Measurements from ENCODE around the gene PCMTD2.
A peak's percentile ranks its signal among the peaks of the same experiment; 100 is the strongest.

PCMTD2 gene

DNA sequence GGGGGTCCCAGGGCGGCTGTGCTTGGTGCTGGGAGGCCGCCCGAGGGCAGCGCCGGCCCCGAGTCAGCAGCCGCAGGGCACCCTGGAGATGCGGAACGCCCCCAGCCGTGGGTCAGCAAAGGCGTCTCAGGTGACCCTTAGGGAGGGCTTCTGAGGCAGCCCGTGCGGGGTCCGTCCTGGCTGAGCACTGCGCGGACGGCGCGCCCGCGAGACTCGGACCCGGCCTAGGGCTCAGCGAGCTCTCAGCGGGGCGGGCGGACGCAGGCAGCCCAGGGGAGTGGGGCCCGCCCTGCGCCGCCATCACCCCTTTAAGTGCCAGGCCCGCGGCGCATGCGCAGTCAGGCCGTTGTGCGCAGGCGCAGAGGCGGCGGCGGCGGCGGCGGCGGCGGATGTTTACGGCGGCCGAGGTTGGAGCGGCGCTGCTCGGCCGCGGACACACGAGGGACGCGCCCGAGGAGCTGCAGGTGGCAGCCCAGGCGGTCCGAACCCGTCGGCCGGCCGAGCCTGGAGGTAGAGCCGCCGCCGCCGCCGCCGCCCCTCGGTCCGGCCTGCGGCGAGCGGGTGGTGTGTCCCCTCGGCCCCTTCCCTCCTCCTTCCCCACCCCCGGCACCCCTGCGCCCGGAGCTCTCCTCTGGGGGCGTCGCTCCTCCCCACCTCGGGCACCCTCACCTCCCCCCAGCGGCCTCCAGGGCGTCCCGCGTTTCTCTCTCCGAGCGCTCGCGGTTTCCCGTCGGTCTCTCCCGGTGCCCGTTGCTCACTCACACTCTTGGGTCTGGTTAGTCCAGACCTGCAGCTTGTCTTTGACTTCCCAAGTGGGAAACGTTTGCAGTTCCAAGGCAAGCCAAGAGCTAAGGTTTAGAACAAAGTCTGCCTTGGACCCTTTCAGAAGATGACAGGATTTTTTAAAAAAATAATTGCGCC lies at the start of gene PCMTD2:
Gene PCMTD2 (plus strand): TSS at position 388 of the 921 bp plus-strand sequence. CDS start 4,218 bp downstream, outside the sequence.
- FAIRE-seq (no peak), DNase-seq (ENCODE audit: insufficient read length, low spot score) (peak; percentile 92)
- TF ChIP-seq POLR2A (IDR thresholded peaks at IDR 0.05; ENCODE audit: low read depth, low read length): peak; percentile 86

- FAIRE-seq: no peak
- TF ChIP-seq POLR2A (IDR thresholded peaks at IDR 0.05; ENCODE audit: low read depth, low read length): no peak
- no peak for DNase-seq (ENCODE audit: insufficient read length, low spot score)
These were observed 48.9 kb upstream of the PCMTD2 start for GRCh38 chr20:64206614-64207013.

DNA sequence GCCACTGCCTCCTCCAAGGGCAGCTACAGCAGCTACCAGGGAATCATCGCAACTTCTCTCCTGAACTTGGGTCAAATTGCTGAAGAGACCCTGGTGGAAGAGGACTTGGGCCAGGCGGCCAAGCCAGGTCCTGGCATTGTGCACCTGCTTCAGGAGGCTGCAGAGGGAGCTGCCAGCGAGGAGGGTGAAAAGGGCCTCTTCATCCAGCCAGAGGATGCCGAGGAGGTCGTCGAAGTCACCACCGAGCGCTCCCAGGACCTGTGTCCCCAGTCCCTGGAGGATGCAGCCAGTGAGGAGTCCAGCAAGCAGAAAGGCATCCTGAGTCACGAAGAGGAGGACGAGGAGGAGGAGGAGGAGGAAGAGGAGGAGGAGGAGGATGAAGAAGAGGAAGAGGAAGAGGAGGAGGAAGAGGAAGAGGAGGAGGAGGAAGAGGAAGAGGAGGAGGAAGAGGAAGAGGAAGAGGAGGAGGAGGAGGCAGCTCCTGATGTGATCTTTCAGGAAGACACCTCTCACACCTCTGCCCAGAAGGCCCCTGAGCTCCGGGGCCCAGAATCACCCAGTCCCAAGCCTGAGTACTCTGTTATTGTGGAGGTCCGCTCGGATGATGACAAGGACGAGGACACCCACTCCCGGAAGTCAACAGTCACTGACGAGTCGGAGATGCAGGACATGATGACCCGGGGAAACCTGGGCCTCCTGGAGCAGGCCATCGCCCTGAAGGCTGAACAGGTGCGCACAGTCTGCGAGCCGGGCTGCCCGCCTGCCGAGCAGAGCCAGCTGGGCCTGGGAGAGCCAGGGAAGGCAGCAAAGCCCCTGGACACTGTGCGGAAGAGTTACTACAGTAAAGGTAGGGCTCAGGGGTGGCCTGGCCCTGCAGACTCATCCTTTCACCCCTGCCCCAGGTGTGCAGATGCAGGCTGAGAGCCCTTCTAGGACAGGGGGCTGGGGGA lies 47.6 kb upstream of the PCMTD2 start:
- no peak for FAIRE-seq
- no peak for TF ChIP-seq POLR2A (IDR thresholded peaks at IDR 0.05; ENCODE audit: low read depth, low read length)

DNA sequence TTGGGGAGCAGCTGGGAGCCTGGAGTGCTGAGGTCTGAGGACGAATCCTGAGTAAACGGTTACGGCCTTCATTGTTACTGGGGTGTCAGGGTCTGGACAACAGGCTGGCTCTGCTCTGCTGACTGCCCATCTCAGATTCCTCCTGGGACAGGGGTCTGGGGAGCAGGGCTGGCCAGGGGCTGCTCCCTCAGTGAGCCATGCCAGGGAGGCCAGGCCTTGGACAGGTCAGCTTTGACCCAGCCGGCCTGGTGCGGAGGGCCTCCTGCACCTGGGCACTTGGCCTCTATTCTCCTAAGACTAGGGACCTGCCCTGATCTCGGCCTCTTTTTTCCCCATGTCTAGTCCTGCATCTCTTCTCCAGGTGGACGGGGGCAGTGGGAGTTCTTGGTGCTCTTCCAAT lies 46.4 kb upstream of the PCMTD2 start:
- TF ChIP-seq POLR2A (IDR thresholded peaks at IDR 0.05; ENCODE audit: low read depth, low read length): no peak
- DNase-seq (ENCODE audit: insufficient read length, low spot score) (no peak), FAIRE-seq (no peak)

More for the DNA sequence above, 47.6 kb upstream of the PCMTD2 start:
- DNase-seq (ENCODE audit: insufficient read length, low spot score): no peak

GRCh38 chr20:64210656-64211369 lies 44.7 kb upstream of the PCMTD2 start:
- no peak for DNase-seq (ENCODE audit: insufficient read length, low spot score)
- FAIRE-seq: no peak
- TF ChIP-seq POLR2A (IDR thresholded peaks at IDR 0.05; ENCODE audit: low read depth, low read length): no peak

DNA sequence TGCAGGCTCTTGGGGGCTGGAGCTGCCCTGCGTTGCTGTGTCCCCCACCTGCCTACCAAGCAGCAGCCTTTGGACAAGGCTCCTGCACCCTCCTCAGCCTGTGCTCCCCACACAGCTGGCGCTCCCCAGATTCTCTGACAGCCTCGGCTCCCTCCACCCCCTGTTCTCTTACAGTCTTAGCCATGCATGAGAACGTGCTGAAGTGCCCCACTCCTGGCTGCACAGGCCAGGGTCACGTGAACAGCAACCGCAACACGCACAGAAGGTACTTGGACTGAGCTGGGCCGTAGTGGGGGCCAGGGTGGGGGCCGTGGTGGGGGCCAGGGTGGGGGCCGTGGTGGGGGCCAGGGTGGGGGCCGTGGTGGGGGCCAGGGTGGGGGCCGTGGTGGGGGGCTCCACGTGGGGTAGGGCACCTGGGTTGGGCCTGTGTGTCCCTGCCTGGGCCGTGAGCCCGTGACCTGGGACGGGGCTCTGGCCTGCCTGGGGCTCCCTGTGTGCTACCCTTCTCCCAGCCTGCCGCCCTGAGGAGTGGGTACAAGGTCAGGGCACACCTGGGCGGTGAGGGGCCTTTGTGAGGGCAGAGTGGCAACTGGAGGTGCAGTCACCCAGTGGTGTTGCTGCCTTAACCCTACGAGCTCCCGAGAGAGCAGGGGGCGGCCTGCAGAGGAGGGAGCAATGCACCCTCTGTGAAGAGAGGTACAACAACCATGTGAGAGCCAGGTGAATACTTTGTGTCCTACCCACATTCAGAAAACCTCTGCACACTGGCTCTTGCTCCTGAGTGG lies 43.5 kb upstream of the PCMTD2 start:
- TF ChIP-seq POLR2A (IDR thresholded peaks at IDR 0.05; ENCODE audit: low read depth, low read length): no peak
- no peak for FAIRE-seq

GRCh38 chr20:64212755-64213154 lies 42.8 kb upstream of the PCMTD2 start:
- no peak for FAIRE-seq
- DNase-seq (ENCODE audit: insufficient read length, low spot score): peak; percentile 56
- TF ChIP-seq POLR2A (IDR thresholded peaks at IDR 0.05; ENCODE audit: low read depth, low read length): no peak

More for the DNA sequence above, 43.5 kb upstream of the PCMTD2 start:
- DNase-seq (ENCODE audit: insufficient read length, low spot score): no peak

DNA sequence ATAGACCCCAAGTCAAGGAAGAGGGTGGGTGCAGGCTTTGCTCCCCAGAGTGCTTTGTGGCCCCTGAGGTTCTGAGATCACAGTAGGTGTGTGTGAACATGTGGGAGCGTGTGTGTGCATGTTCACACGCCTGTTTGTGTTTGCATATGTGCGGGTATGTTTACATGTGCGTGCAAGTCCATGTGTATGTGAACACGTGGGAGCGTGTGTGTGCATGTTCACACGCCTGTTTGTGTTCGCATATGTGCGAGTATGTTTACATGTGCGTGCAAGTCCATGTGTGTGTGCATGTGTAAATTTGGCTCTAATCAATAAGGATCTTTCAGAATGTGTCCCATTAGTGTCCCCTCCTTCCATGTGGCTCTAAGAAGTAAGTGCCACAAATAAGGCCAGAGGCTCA lies 41.4 kb upstream of the PCMTD2 start:
- FAIRE-seq (no peak), DNase-seq (ENCODE audit: insufficient read length, low spot score) (no peak)
- no peak for TF ChIP-seq POLR2A (IDR thresholded peaks at IDR 0.05; ENCODE audit: low read depth, low read length)

GRCh38 chr20:64214952-64215351 lies 40.6 kb upstream of the PCMTD2 start:
- no peak for TF ChIP-seq POLR2A (IDR thresholded peaks at IDR 0.05; ENCODE audit: low read depth, low read length)
- FAIRE-seq: no peak
- no peak for DNase-seq (ENCODE audit: insufficient read length, low spot score)

GRCh38 chr20:64216036-64216435 lies 39.5 kb upstream of the PCMTD2 start:
- no peak for TF ChIP-seq POLR2A (IDR thresholded peaks at IDR 0.05; ENCODE audit: low read depth, low read length)
- FAIRE-seq (no peak), DNase-seq (ENCODE audit: insufficient read length, low spot score) (no peak)

- no peak for DNase-seq (ENCODE audit: insufficient read length, low spot score)
- no peak for FAIRE-seq
- TF ChIP-seq POLR2A (IDR thresholded peaks at IDR 0.05; ENCODE audit: low read depth, low read length): no peak
These were observed 38.6 kb upstream of the PCMTD2 start for GRCh38 chr20:64216910-64217309.

- no peak for FAIRE-seq
- no peak for TF ChIP-seq POLR2A (IDR thresholded peaks at IDR 0.05; ENCODE audit: low read depth, low read length)
These were observed 37.9 kb upstream of the PCMTD2 start for GRCh38 chr20:64217539-64218221.

More at GRCh38 chr20:64217539-64218221, 37.9 kb upstream of the PCMTD2 start:
- no peak for DNase-seq (ENCODE audit: insufficient read length, low spot score)
